Pulmonary artery endothelial cell (primary cell): Measurements from ENCODE around the gene MSRB1. TPM values are rescaled to one million over a fixed set of nuclear protein-coding genes. Genes with fewer than 3 reads are reported as not detected.

ENCODE experiments used
- DNase-seq: peaks from one replicate; pipeline ENCODE4 v3.0.0-alpha.2; 2011; ENCODE audit warnings: low read depth, low spot score
- total RNA-seq: library from RNA; depleted of rRNA; stranded (reverse); fragments of >200 nt; gene quantifications from 2 replicates; pipeline ENCODE4 v1.2.3, GENCODE V29; 2014

The MSRB1 gene
- total RNA-seq, 1 donor from 2014 or later, result 11.1 TPM

DNA sequence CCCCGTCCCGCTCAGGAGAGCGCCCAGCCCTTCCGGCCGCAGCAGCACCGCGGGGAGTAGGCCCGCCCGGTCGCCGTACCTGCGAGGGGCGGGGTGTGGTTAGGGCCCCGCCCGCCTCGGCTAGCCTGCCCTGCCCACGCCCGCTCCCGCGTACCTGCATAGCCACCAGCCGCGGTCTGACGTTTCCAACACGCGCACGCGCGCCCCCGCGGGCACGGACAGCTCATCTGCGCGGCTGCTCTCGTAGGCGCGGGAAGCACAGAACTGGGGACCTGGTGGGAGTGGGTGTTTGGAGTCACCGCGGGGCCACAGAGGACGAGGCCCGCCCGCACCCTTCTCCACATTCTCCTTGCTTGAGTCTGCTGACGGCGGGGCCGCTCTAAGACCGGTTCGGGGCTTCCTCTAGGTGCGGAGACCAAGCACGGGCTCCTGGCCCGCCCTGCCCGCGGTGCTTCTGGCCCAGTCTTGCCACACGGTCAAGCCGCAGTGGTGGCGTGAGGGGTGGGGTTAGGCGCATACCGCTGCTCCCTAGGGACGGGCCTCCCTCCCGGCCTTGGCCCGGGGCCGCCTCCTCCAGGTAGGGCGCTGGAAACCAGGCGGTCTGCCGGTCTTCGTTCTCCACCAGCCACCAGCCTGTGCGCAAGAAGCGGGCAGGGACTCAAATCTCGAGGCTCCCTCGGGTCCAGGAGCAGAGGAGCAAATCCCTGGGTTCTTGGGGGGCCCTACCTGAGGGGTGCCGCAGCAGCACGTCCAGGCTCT is 36.5 kb upstream of the MSRB1 start:
- DNase-seq, result no peak

DNA sequence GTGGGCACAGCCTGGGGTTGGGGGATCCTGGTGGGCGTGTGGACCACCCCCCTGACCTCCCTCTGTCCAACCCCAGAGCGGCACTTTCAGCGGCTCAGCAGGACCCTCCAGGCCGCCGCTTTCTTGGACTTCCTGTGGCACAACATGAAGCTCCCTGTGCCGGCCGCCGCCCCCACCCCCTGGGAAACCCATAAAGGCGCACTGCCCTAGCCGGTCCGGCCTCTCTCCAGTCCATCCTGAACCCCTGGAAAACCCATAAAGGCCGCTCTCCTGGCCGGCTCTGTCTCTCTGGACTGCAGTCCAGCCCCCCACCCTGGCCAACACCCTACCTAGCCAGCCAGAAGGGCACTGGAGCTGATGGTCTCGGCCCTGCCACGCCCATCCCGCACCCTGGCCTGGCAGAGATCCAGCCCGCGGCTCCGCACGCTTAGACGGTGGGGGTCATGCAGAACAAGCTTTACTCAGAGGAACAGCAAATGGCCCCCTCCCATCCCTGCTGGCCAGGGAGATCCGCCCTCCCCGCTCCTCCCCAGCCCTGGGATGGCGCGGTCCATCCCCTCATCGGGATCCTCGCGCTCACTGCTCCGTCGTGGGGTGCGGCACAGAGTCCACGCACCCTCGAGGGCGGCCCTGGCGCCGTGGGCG is 35.6 kb upstream of the MSRB1 start:
- no peak for DNase-seq

GRCh38 chr16:1977875-1978268 is 34.9 kb upstream of the MSRB1 start:
- DNase-seq, result no peak

DNA sequence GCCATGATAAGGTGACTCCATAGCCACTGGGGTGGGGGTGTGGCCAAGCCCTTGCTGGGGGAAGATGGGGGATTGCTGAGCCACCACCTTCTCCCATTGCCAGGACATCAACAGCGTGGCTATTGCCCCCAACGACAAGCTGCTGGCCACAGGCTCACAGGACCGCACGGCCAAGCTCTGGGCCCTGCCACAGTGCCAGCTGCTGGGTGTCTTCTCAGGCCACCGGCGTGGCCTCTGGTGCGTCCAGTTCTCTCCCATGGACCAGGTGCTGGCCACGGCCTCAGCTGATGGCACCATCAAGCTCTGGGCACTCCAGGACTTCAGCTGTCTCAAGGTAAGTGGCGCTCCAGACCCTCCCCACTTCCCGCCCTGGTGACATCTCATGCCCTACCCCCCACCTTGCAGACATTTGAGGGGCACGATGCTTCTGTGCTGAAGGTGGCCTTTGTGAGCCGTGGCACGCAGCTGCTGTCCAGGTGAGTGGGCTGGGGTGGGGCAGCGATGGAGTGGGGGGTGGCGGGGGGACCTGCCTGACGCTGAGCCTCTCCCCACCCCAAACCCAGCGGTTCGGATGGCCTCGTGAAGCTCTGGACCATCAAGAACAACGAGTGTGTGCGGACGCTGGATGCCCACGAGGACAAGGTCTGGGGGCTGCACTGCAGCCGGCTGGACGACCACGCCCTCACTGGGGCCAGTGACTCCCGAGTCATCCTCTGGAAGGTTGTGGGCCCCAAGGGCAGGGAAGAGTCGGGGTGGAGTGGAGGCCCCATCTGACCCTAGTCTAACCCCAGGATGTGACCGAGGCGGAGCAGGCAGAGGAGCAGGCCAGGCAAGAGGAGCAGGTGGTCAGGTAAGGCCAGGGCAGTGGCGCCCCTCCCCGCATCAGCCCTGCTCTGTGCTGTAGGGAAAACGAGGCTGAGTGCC is 34.2 kb upstream of the MSRB1 start:
- no peak for DNase-seq

DNA sequence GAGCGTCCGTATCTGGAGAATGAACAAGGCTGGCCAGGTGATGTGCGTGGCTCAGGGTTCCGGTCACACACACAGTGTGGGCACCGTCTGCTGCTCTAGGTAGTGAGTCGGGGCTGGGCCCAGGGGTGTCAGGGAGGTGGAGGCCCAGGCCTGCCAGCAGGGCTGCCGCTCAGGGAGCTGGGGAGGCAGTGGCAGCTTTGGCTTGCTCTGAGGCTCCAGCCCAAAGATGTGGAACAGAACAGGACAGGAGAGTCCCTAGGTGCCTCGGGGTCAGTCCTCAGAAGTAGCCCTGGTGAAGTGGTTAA is 33.2 kb upstream of the MSRB1 start:
- no peak for DNase-seq

GRCh38 chr16:1975432-1976215 is 32.6 kb upstream of the MSRB1 start:
- DNase-seq, result no peak

DNA sequence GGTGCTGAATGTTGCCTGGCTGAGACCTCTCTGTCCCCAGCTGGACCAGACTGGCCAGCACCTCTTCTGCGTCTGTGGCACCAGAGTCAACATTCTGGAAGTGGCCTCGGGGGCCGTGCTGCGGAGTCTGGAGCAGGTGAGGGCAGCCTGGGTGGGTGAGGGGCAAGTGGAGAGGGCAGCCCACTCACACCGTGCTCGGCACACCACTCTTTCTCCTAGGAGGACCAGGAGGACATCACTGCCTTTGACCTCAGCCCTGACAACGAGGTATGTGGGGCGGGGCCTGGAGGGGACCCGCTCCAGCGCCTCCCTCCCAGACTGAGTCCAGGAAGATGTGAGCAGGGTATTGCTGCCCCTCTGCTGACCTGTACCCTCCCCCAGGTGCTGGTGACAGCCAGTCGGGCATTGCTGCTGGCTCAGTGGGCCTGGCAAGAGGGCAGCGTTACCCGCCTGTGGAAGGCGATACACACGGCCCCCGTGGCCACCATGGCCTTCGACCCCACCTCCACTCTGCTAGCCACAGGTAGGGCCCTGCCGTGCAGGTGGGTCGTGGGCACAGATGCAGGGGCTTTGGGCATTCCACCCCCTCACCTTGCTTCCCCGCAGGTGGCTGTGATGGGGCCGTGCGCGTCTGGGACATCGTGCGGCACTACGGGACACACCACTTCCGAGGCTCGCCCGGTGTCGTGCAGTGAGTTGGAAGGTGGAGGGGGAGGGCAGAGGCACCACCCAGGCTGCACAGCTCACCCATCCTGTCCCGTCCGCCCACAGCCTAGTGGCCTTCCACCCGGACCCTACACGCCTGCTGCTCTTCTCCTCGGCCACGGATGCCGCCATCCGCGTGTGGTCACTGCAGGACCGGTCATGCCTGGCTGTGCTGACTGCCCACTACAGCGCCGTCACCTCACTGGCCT is 31.4 kb upstream of the MSRB1 start:
- no peak for DNase-seq

GRCh38 chr16:1973461-1974156 is 30.6 kb upstream of the MSRB1 start:
- no peak for DNase-seq

GRCh38 chr16:1972490-1972877 is 29.5 kb upstream of the MSRB1 start:
- no peak for DNase-seq

GRCh38 chr16:1971796-1972489 is 28.9 kb upstream of the MSRB1 start, which contains the start of gene TBL3:
TBL3 (plus strand) TSS chr16:1972053; CDS start chr16:1972165, 112 bp downstream.
- DNase-seq, result peak; percentile 81

DNA sequence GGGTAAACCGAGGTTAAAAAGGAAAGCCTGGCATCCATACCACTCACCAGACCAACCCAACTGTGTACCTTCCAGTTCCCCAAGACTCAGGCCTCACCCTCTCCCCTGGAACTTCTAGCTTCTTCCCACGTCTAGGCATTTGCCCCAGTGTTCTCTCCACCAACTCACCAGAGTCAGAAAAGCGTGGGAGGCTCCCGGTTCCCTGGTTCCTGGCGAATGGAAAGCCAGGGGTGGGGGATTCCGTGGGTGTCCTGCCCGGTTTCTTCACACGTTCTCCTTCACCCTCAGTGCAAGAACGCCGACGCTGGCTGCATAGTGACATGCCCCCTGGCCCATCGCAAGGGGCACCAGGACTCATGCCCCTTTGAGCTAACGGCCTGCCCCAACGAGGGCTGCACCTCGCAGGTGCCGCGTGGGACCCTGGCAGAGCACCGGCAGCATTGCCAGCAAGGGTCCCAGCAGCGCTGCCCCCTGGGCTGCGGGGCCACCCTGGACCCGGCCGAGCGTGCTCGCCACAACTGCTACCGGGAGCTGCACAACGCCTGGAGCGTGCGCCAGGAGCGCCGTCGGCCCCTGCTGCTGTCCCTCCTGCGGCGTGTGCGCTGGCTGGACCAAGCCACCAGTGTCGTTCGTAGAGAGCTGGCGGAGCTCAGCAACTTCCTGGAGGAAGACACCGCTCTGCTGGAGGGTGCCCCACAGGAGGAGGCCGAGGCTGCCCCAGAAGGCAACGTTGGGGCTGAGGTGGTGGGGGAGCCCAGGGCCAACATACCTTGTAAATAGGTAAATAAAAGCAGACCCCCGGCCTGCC is 25.4 kb upstream of the MSRB1 start:
- DNase-seq, result no peak

GRCh38 chr16:1966460-1966859 is 23.5 kb upstream of the MSRB1 start, which contains the start of gene RNF151:
RNF151 (plus strand) TSS chr16:1966856; CDS start chr16:1966882, 26 bp downstream.
- no peak for DNase-seq

DNA sequence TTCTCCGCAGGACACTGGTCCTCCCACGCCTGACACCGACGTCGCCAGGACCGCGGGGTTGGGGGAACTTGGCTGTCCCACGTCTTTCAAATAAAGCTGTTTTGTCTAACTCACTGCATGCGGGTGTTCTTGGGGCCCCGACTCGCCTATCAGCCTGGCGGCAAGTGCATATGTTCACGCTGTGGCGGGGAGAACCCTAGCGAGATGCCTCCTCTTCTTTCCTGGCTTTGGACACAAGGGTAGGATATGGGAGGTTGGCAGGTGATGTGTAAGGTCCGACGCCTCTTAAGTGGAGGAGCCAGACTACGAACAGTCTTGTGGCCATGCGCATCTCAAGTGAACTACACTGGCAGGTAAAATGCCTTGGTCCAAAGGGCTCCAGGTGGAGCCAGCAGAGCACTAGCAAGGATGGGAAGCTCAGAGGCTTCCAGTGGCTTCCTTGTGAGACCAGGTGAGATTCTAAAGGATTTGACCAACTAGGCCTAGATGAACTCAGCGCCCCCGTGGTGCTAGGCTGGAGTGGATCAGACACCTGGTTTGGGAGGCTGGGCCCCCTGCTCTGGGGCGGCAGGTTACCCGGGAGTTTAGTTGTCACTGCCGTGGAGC is 22.5 kb upstream of the MSRB1 start:
- DNase-seq, result no peak

- DNase-seq, result peak; percentile 97
Observed at GRCh38 chr16:1964506-1965395, 21.8 kb upstream of the MSRB1 start, which contains the start of gene RPS2. RPS2 (minus strand) TSS chr16:1964826; CDS start chr16:1964625, 201 bp downstream.

- DNase-seq, result no peak
Observed at GRCh38 chr16:1963806-1964505, 21.0 kb upstream of the MSRB1 start.
